Right ventricle myocardium inferior (tissue), 1 donor: Measurements from ENCODE around the gene ZBTB17. TPM values are rescaled to one million over a fixed set of nuclear protein-coding genes. Genes with fewer than 3 reads are reported as not detected.
A peak's percentile ranks its signal among the peaks of the same experiment; 100 is the strongest.

ENCODE experiments used
- ATAC-seq: fragments of 200-7000 bp; cut with Tn5 transposase; one replicate; pipeline ENCODE4 v1.9.1; 2020; ENCODE audit warnings: mild to moderate bottlenecking, moderate library complexity
- DNase-seq: peaks from one replicate; pipeline ENCODE4 v3.0.0; 2021; ENCODE audit errors: missing footprints
- intact Hi-C: fragments of 100-400 bp; cut with DNase I; formaldehyde crosslinking; loops from one replicate; pipeline ENCODE4 v1.11.0; 2022
- total RNA-seq: library from RNA; stranded (reverse); fragmentation: NEBNext Ultra II Directional; extraction: Animal tissue kit (Norgen Biotek cat#: 25700); gene quantifications from one replicate; pipeline ENCODE4 v1.2.1, GENCODE V29; 2021
- donor health status: DM: no; HTN: yes; CAD: no; lungs with severe emphysema.

ZBTB17 gene
- total RNA-seq, 1 donor from 2014 or later, result 23.4 TPM

DNA sequence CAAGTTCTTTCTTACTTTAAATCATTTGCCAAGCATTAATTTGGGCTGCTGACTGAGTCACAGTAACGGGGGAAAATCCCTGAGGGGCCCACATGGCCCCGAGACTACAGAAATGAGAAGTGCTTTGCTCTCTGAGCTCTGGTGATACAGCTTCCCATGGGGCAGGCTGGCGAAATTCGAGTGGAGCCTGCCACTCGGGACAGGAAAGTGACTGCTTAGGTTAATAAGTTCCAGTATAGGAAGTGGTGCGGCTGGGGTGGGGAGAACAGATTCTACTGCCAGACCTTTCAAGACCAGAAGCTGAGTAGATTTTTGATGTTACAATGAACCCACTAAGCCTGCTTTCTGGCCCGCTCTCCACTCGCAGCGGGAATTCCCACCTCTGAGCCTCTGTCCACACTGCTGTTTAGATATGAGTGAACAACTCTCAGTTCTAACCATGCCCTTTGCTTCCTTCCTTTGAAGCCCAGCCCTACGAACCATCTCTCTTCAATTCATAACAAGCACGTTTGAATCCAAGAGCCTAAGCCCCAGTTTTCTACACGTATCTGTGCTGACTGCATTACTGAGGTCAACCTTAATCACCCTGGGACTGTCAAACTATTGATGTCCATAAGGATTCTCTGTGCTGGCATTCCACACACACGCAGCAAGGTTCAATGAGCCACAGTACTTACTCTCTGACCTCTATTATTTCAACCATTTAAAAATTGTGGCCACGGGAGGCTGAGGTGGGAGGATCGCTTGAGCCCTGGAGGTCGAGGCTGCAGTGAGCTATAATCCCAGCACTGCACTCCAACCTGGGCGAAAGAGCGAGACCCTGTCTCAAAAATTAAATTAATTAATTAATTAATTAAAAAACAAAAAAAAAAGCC is 9.6 kb downstream of the ZBTB17 start:
- DNase-seq (no peak), ATAC-seq (peak; percentile 15)
- intact Hi-C loops, result no loop called here

DNA sequence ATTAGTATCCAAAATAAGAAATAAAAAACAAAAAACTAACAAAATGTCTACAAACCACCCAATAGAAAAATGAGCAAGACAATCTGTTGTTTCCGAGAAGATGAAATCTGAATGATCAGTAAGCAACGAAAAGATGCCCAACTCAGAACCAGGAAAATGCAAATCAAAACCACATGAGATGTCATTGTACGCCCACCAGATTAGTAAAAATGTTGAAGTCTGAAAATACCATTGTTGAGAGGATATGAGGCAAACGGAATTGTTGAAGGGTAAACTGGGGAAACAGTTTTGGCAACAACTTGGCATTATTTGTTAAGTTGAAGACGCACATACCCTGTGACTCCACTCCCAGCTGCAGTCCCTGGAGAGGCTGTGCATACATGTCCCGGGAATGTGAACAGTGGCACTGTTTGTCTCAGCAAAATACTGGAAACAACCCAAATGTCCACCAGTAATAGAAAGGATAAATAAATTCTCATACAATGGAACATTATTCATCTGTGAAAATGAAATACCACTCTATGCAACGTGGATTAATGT is 10.6 kb downstream of the ZBTB17 start:
- intact Hi-C loops, result no loop called here
- ATAC-seq, result peak; percentile 45

DNA sequence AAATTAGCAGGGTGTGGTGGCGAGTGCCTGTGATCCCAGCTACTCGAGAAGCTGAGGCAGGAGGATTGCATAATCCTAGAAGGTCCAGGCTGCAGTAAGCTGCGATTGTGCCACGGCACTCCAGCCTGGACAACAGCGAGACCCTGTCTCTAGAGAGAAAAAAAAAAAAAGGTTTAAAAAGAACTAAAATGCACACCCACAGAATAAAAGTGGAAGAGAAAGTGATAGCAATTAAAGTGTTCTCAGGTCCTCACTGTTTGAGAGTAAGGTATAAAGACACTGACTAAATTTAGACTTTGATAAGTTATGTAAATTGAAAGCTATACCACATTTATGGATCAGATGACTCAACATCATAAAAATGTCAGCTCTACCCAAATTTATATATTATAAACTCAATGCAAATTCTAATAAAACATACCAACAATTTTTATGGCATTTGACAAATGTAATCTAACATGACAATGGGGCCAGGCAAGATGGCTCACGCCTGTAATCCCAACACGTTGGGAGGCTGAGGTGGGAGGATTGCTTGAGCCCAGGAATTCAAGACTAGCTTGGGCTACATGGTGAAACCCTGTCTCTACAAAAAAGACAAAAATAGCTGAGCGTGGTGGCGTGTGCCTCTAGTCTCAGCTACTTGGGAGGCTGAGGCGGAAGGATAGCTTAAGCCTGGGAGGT is 11.8 kb downstream of the ZBTB17 start:
- DNase-seq (no peak), ATAC-seq (peak; percentile 58)
- intact Hi-C loops, result no loop called here

More for the DNA sequence above, 10.6 kb downstream of the ZBTB17 start:
- no peak for DNase-seq

DNA sequence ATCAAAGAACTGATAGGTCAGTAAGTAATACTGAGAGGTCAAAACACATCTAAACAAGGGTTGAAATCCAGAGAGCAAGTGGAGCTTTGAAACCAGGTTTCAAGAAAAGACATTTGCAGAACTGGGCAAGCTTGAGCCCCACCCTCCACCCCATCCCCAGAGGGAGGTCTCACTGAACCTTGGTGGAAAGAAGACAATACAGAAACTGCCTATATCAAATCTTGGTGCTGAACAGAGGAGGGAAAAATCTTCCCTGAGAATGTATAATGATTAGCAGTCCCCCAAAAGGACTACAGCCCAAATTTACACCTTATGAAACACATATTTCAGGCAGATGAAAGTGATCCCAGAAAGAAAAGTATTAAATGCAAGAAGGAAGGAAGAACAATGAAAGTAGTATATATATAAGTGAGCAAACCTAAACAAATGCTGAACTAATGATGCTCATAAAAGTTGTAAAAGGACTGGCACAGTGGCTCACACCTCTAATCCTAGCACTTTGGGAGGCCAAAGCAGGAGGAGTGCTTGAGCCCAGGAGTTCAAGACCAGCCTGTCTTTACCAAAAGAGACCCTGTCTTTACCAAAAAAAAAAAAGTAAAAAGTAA is 12.4 kb downstream of the ZBTB17 start:
- ATAC-seq, result no peak
- intact Hi-C loops, result no loop called here
- DNase-seq, result no peak

DNA sequence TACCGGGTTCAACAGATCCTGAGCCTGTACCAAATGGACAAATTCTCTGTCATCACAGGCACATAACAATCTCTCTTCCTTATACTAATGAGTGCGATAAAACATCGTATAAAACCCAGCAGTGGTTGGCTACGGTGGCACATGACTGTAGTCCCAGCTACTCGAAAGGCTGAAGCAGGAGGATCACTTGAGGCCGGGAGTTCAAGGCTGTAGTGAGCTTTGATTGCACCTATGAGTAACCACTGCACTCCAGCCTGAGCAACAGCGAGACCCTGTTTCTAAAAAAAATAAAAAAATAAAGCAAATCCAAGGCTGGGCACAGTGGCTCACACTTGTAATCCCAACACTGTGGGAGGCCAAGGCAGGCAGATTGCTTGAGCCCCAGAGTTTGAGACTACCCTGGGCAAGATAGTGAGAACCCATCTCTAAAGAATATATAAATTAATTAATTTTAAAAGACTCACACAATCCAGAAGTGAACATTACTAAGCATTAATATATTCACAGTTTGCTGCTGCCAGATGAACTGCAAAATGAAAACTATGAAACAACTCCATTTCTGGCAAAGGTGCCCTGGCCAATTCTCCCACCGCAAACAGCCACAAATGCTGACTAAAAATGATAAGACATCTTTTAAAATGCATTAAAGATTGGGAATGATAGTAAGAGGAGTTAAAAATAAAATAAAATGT is 13.1 kb downstream of the ZBTB17 start:
- DNase-seq (no peak), ATAC-seq (no peak)
- intact Hi-C loops, result no loop called here

DNA sequence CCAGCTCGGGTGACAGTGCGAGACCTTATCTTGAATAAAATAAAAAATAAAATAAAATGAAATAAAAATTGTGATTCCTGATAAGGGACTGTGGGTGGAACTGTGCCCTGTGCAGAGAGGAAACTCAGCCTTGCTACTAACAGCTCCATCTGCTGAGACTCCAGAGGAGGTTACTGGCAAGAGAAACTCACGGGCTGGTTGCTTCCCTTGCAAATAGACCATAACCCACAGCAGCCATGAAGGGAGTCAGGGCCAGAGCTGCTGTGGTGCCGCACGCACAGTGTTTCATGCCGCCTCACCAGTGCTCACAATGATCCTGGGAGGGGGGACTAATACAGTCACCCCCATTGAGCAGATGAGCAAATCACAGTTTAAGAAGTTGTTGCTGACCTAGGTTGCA is 13.7 kb downstream of the ZBTB17 start:
- DNase-seq (no peak), ATAC-seq (no peak)
- intact Hi-C loops, result no loop called here

DNA sequence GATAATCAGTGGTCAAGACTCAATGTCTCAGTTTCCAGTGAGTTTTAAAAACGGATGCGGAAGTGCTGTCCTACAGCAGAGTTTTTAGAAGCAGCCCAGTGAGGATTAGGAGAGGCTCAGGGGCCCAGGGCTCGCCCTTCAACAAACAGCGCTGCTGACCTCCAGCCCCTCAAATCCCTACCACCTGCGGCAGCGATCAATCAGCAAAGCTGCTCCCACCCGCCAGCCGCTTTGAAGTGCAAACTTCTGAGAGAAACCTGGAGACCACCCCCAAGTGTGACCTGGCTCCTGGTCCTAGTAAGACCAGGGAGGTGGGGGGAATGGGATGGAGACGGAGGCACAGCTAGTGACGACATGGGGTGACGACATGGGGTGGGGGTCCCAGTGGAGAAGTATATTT is 14.4 kb downstream of the ZBTB17 start:
- intact Hi-C loops, result no loop called here
- DNase-seq (no peak), ATAC-seq (no peak)

DNA sequence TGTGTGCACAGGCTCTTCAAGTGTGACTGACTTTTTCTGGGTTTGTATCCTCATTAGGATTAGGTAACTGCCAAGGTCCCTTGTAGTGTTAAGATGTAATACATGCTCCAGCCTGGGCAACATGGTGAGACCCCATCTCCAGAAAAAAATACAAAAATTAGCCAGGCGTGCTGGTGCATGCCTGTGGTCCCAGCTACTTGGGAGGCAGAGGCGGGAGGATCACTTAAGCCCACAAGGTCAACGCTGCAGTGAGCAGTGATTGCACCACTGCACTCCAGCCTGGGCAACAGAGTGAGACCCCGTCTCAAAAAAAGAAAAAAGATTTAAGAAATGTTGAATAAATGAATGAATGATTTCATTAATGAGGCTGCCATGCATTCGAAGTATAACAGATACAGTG is 15.1 kb downstream of the ZBTB17 start:
- no peak for ATAC-seq
- intact Hi-C loops, result no loop called here
- DNase-seq, result no peak

DNA sequence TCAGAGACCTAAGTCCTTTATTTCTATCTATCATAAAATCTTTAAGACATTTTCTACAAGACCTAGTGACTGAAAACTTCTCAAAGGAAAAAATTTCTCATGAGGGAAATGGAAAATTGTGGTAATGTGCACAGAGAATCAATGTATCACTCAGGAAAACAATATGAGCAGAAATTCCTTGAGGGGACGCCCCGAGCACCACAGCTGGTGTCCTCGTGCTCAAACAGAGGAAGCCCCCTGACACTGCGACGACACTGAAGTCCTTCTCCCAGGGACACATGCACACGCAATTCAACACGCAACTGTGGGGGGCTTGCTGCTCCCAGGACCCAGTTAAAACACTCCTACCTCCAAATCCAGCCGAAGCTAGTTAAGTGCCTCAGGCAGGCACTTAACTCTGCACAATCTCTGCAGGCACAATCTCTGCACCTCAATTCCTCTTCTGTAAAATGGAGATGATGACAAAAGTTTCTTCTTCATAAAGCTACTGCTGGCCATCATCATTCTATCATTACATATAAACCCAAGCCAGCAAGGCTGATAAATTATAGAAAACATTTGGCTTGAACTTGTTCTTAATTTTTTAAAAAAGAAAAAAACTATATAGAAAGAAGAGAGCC is 16.0 kb downstream of the ZBTB17 start:
- ATAC-seq, result no peak
- DNase-seq, result no peak
- intact Hi-C loops, result no loop called here

DNA sequence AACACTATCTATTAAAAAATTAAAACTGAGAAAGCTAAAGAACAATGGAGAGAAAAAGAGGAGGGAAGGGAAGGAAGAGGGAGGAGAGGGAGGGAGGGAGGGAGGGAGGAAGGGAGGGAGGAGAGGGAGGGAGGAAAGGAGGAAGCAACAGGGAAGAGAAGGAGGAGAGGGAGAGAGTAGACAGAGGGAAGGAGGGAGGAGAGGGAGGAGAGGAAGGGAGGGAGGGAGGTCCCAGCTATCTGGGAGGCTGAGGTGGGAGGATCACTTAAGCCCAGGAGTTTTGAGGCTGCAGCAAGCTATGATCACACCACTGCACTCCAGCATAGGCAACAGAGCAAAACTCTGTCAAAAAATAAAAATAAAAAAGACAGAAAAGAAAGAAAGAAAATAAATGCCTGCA is 16.5 kb downstream of the ZBTB17 start:
- DNase-seq (no peak), ATAC-seq (no peak)
- intact Hi-C loops, result no loop called here

DNA sequence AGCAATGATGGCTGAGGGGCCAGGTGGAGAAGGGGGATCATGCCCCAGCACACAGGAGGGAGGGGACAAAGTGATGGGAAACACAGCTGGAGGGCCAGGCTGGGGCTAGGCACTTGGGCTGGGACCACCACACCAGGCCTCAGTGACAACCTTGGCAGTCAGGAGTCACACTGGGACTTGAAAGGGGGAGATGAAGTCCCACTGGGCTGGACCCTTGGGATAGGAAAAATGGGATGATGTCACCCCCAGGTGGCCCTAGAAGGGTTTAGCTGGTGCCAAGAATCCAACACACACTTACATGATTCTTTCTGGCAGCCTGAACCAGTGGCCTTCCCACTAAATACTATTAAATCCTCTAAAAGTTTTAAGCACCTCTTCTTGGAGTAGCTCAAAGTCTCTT is 17.1 kb downstream of the ZBTB17 start:
- peak; percentile 36 for ATAC-seq
- no peak for DNase-seq
- intact Hi-C loops, result no loop called here

DNA sequence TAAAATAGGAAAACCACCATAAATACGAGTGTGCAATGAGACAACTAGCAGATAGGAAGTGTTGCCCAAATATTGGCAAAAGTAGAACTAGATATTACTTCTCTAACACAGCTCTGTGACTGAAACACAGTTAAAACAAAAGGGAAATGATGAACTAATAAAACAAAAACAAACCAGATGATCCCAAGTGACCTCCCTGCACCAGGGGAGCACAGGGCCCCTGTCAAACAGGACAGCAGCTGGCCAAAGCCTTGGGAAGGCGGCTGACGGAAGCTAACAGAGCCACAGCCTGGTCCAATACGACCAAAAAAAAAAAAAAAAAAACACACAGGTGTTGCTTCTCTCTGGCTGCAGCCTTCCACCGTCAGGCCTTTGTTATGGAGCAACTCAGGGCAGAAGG is 17.8 kb downstream of the ZBTB17 start:
- no peak for ATAC-seq
- intact Hi-C loops, result no loop called here
- DNase-seq, result no peak

DNA sequence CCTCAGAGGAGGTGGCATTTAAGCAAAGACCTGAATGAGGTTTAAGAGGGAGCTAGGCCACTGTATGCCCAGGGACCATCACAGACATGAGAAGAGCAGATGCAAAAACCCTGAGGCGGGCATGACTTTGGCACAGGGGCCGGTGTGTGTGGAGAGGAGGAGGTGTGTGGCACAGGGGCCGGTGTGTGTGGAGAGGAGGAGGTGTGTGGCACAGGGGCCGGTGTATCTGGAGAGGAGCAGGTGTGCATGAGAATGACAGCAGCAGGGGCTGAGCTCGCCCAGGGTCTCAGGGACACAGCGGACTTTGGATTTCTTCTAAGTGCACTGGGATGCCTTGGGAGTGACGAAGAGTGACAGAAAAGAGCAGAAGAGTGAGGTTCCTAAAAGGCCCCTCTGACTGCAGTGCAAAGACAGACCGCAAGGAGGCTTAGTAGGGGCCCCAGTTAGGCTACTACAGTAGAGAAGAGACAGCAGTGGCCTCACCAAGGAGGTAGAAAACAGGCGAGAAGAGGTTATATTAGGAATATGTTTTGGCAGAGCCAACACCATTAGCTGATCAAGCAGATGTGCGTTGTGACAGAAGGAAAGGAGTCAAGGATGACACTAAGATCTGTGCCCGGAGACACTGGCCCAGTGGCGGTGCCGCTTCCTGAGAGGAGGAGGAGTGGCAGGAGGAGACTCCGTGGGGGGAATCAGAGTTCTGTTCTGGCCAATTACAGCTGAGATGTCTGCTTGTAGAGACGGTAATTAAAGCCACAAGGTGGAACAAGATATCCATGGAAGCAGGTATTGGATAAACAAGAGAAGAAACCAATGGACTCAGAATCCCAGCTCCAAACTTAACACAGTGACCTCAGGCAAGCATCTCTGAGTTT is 18.4 kb downstream of the ZBTB17 start:
- intact Hi-C loops, result no loop called here
- no peak for DNase-seq
- no peak for ATAC-seq

DNA sequence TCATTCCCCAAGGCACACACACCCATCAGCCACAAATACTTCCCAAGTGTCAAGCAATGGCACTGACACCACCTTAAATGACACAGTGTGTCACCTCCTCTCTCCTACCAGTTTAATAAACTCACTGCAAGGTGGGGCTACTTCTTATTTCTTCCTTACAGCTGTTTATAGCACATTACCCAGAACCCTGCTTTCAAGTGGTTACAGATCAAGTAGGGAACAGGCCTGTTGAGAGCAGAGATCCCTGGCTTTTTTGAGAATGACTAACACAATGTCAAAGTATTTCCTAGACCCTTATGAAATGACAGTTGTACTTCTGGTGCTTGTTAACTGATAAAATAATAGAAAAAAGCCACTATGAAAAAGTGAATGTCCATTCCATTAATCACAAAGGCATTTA is 19.8 kb downstream of the ZBTB17 start:
- intact Hi-C loops, result no loop called here
- DNase-seq, result no peak
- no peak for ATAC-seq

DNA sequence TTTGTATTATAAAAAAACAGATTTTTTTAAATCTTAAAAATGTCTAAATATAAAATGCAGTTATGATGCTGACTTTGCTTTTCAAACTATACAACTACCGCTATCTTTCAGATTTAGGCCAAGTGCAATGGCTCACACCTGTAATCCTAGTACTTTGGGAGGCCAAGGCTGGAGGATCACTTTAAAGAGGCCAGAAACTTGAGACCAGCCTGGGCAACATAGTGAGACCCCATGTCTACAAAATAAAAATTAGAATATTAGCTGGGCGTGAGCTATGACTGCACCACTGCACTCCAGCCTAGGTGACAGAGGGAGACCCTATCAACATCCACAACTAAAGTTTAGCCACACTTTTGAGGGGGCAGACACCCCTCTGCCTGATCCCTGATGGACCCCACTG is 20.3 kb downstream of the ZBTB17 start:
- intact Hi-C loops, result no loop called here
- DNase-seq, result no peak
- ATAC-seq, result no peak

DNA sequence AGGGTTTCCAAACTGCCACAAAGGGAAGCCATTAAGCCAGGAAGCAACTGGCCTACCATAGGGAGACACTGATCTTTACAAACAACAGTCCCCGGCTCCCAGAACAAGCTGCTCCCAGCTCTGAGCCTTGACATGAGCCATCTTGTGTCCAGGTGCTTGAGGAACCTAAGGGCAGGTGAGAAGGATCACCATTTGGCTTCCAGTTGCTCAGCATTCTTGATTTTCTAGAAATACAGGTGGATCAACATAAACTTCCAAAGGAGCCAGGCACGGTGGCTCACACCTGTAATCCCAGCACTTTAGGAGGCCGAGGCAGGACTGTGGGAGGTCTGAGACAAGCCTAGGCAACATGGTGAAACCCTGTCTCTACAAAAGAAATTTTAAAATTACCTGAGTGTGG is 21.6 kb downstream of the ZBTB17 start:
- no peak for DNase-seq
- intact Hi-C loops, result no loop called here
- no peak for ATAC-seq

DNA sequence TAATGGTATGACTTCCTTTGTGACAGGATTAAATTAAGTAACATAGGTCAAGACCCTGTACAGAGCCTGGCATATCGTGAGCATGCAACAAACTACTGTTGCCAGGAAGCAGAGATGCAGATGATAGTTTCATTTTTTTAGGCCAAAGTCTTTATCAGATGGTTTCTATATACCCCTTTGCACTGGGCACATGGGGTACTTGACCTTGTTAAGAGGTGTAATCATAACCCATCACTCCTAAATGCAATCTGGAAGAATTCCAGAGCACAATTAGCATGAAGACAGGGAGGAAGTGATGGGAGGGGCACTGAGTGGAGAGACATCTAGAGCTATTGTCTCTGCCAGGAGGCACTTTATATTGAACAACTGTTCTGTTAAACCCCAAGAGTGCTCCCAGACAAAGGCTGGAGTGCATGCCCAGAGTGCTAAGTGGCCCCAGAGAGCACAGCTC is 22.1 kb downstream of the ZBTB17 start:
- DNase-seq (no peak), ATAC-seq (no peak)
- intact Hi-C loops, result no loop called here

DNA sequence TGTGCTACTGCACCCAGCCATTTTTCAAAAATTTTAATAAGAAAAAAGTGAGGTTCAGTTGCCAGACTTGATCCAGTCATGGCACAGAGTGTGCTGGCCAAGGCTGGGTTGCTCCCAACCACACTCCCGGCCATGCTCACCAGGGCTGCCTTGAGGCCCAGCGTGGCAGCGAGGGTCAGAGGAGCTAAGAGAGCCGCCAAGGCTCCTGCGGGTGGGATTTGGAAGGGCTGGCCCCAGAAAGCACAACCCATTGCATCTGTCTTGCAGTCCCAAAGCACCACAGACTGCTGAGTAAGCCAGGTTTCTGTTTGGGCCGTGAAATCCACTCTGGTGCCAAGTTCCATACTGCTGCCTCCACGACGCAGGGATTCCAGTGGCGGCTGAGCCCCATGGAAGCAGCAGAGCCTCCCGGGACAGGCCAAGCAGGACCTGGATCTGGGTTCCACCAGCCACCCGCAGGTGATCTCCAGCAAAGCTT is 22.6 kb downstream of the ZBTB17 start:
- intact Hi-C loops, result no loop called here
- DNase-seq, result no peak
- no peak for ATAC-seq
